ENCODE measurements around the gene OBP2B. TPM values are rescaled to one million over a fixed set of nuclear protein-coding genes. Genes with fewer than 3 reads are reported as not detected.
"Not testable (repeated sequence)": the region's sequence is repeated elsewhere in the genome, so short reads cannot be mapped to it uniquely, and the experiment has no call there.

The OBP2B gene
- polyA plus RNA-seq, 4 donors, result 0.30 TPM; not detected in 3

- DNase-seq (ENCODE audit: low read depth in 4 of 4, low spot score in 3 of 4), result peak in 1 of 4 donors; percentile 51
Observed at GRCh38 chr9:133238851-133239532, 29.9 kb upstream of the OBP2B start.

- peak in 2 of 4 donors; percentile 43 to 47 for DNase-seq (ENCODE audit: low read depth in 4 of 4, low spot score in 3 of 4)
Observed at GRCh38 chr9:133238272-133238850, 29.3 kb upstream of the OBP2B start.

GRCh38 chr9:133237035-133237731 is 28.1 kb upstream of the OBP2B start:
- no peak for DNase-seq (ENCODE audit: low read depth in 4 of 4, low spot score in 3 of 4)

- DNase-seq (ENCODE audit: low read depth in 4 of 4, low spot score in 3 of 4), result not testable (repeated sequence)
Observed at GRCh38 chr9:133236291-133237034, 27.4 kb upstream of the OBP2B start.

- DNase-seq (ENCODE audit: low read depth in 4 of 4, low spot score in 3 of 4), result no peak
Observed at GRCh38 chr9:133235549-133236222, 26.6 kb upstream of the OBP2B start.

- DNase-seq (ENCODE audit: low read depth in 4 of 4, low spot score in 3 of 4), result no peak
Observed at GRCh38 chr9:133234577-133235322, 25.7 kb upstream of the OBP2B start.

GRCh38 chr9:133233681-133234432 is 24.8 kb upstream of the OBP2B start:
- no peak for DNase-seq (ENCODE audit: low read depth in 4 of 4, low spot score in 3 of 4)

- not testable (repeated sequence) for DNase-seq (ENCODE audit: low read depth in 4 of 4, low spot score in 3 of 4)
Observed at GRCh38 chr9:133231934-133232568, 23.0 kb upstream of the OBP2B start.

- not testable (repeated sequence) for DNase-seq (ENCODE audit: low read depth in 4 of 4, low spot score in 3 of 4)
Observed at GRCh38 chr9:133230514-133230913, 21.5 kb upstream of the OBP2B start.

GRCh38 chr9:133230093-133230492 is 21.0 kb upstream of the OBP2B start:
- DNase-seq (ENCODE audit: low read depth in 4 of 4, low spot score in 3 of 4), result no peak

- DNase-seq (ENCODE audit: low read depth in 4 of 4, low spot score in 3 of 4), result not testable (repeated sequence)
Observed at GRCh38 chr9:133228474-133229193, 19.6 kb upstream of the OBP2B start.

- DNase-seq (ENCODE audit: low read depth in 4 of 4, low spot score in 3 of 4), result not testable (repeated sequence)
Observed at GRCh38 chr9:133227996-133228395, 18.9 kb upstream of the OBP2B start.

- DNase-seq (ENCODE audit: low read depth in 4 of 4, low spot score in 3 of 4), result no peak
Observed at GRCh38 chr9:133227242-133227860, 18.3 kb upstream of the OBP2B start.

GRCh38 chr9:133226219-133227171 is 17.4 kb upstream of the OBP2B start:
- no peak for DNase-seq (ENCODE audit: low read depth in 4 of 4, low spot score in 3 of 4)

- no peak for DNase-seq (ENCODE audit: low read depth in 4 of 4, low spot score in 3 of 4)
Observed at GRCh38 chr9:133225171-133226011, 16.3 kb upstream of the OBP2B start.
